Glomerular endothelial cell (primary cell): Measurements from ENCODE around the gene RER1. TPM values are rescaled to one million over a fixed set of nuclear protein-coding genes. Genes with fewer than 3 reads are reported as not detected.

Experiments
- total RNA-seq: library from RNA; depleted of rRNA; stranded (reverse); fragments of >200 nt; gene quantifications from 2 replicates; pipeline ENCODE4 v1.2.3, GENCODE V29; 2015

Gene RER1
- total RNA-seq, 1 donor from 2014 or later = 119 TPM

Other genes starting within 250 kb of the RER1 start
- 34.9 and 56.9 TPM in 2 replicates for gene FAAP20, start 197.1 kb upstream of the RER1 start, total RNA-seq
- 50.6 and 84.2 TPM in 2 replicates for gene SKI, start 163.5 kb upstream of the RER1 start, total RNA-seq
- 6.6 and 7.1 TPM in 2 replicates for gene MORN1, start 287 bp upstream of the RER1 start, total RNA-seq
- 26.0 and 31.9 TPM in 2 replicates for gene PEX10, start 20.7 kb downstream of the RER1 start, total RNA-seq
- gene PLCH2, start 84.4 kb downstream of the RER1 start, total RNA-seq = 0.47 TPM in 1 of 2 replicates, not detected in the other
- 19.0 and 45.3 TPM in 2 replicates for gene PANK4, start 134.8 kb downstream of the RER1 start, total RNA-seq
- gene HES5, start 138.4 kb downstream of the RER1 start, total RNA-seq = not detected in 2 replicates
- 43.9 and 86.1 TPM in 2 replicates for gene TNFRSF14, start 164.5 kb downstream of the RER1 start, total RNA-seq
- 44.7 and 47.3 TPM in 2 replicates for gene PRXL2B, start 194.9 kb downstream of the RER1 start, total RNA-seq
- gene MMEL1, start 241.2 kb downstream of the RER1 start, total RNA-seq = 0.15 and 0.93 TPM in 2 replicates